Measurements from ENCODE around the gene FCGBP. TPM values are rescaled to one million over a fixed set of nuclear protein-coding genes. Genes with fewer than 3 reads are reported as not detected.

FCGBP gene
- 7.8 and 10.0 TPM in 2 replicates for total RNA-seq (ENCODE audit: low replicate concordance)
- long read RNA-seq, partial matches to known transcripts, result 1 of 1 reads
- long read RNA-seq, other reads (novel, unspliced or antisense), result 0 of 1 reads

DNA sequence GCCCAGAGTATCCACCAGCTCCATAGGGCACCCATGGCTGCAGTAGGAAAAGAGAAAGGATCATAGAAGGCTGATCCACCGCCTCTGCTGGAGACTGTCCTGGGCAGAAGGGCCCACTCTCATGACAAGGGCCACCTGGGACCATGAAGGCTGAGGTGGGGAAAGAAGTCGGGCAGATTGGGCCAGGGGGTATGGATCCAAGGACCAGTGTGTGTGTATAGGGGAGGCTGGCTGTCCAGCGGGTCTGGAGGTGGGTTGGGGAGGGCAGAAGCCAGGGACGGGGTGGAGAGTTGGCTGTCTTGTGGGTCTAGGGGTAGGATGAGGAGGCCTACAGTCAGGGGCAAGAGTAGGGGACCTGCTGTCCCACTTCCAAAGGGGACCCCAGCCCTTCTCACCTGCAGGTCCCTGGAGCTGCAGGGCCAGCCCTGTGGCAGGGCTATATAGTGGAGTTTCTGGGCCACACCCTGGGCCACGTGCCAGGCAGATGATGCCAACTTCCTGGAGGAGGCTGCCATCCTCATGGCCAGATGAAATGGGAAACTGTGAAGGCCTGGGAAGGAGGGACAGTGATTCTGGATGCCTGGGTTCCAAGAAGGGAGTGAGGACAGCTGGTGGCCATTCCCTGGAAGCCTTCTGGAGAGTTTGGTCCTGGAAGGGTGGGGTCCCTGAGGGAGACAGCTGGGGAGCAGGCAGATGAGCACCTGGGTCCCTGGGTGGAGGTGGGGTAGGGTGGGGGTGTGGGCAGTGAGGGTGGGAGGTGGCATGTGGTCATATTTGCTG is at the start of gene FCGBP:
FCGBP (minus strand) TSS at position 51 of the 780 bp plus-strand sequence.
- H3K4me1 Mint-ChIP-seq (ENCODE audit: unreplicated experiment), result no peaks in the 10 kb centered on the region
- H3K9me3 Mint-ChIP-seq, result peaks cover 6% of the 10 kb centered on the region
- no peak within 1 kb of the TSS for H3K27ac Mint-ChIP-seq
- TF ChIP-seq CTCF (conservative IDR thresholded peaks at IDR 0.05), result no peak
- no peaks in the 10 kb centered on the region for H3K27me3 Mint-ChIP-seq
- H3K36me3 Mint-ChIP-seq, result no peaks in the 10 kb centered on the region
- no peak within 1 kb of the TSS for H3K4me3 Mint-ChIP-seq
- DNase-seq (ENCODE audit: extremely low spot score, unreplicated experiment), result no peak

DNA sequence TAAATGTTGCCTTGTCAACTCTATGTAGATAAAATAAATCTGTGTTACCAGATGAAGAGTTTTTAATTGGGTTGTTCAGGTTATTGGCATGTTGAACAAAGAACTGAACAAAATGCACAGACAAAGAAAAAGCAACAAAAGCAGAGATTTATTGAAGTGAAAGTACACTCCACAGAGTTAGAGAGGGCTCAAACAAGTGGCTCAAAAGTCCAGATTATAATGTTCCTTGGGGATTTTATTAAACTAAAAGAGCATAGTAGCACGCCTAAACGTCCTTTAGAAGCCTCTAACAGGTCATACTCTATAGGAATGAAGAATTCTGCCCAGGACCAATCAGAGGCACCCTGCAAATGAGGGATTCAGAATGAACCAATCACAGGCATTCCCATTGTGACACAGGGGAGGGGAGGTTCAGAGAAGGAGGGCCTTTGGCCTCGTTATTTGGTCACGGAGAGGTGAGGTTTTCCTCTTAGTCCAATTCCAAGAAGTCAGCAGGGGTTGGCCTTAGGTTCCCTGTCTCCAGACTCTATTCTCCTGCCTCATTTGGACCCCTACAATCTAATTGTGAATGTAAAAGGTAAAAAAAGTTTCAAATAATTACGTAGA is 49.4 kb upstream of the FCGBP start:
- H3K27me3 Mint-ChIP-seq, result no peaks in the 10 kb centered on the region
- peaks cover 21% of the 10 kb centered on the region for H3K9me3 Mint-ChIP-seq
- H3K4me3 Mint-ChIP-seq, result no peak overlapping the region
- no peak for DNase-seq (ENCODE audit: extremely low spot score, unreplicated experiment)
- H3K36me3 Mint-ChIP-seq, result peaks cover 56% of the 10 kb centered on the region
- no peak overlapping the region for H3K27ac Mint-ChIP-seq
- H3K4me1 Mint-ChIP-seq (ENCODE audit: unreplicated experiment), result no peaks in the 10 kb centered on the region
- no peak for TF ChIP-seq CTCF (conservative IDR thresholded peaks at IDR 0.05)

DNA sequence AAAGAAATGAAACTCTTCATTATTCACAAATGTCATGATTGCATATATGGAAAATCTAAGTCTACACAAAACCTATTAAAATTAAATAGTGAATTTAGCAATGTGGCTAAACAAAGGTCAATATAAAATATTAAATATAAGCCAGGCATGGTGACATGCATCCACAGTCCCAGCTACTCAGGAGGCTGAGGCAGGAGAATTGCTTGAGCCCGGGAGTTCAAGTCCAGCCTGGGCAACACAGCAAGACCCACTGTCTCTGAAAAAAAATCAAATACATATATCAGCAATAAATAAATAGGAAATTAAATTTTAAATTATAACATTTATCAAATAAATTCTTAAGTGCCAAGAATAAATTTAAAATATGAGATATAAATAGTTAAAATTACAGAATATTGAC is 48.4 kb upstream of the FCGBP start:
- Mint-ChIP-seq H3K36me3 (peaks cover 59% of the 10 kb centered on the region), H3K27me3 (no peaks in the 10 kb centered on the region), H3K27ac (no peak overlapping the region), H3K4me1 (ENCODE audit: unreplicated experiment) (no peaks in the 10 kb centered on the region), H3K4me3 (no peak overlapping the region), H3K9me3 (peaks cover 21% of the 10 kb centered on the region)
- no peak for TF ChIP-seq CTCF (conservative IDR thresholded peaks at IDR 0.05)
- DNase-seq (ENCODE audit: extremely low spot score, unreplicated experiment), result no peak

GRCh38 chr19:39974377-39975155 is 40.1 kb upstream of the FCGBP start:
- Mint-ChIP-seq H3K27ac (no peak overlapping the region), H3K36me3 (peaks cover 42% of the 10 kb centered on the region), H3K27me3 (no peaks in the 10 kb centered on the region), H3K4me1 (ENCODE audit: unreplicated experiment) (peaks cover 18% of the 10 kb centered on the region), H3K9me3 (no peaks in the 10 kb centered on the region), H3K4me3 (peak overlapping the region; percentile 56)
- TF ChIP-seq CTCF (conservative IDR thresholded peaks at IDR 0.05), result no peak
- peak; percentile 58 for DNase-seq (ENCODE audit: extremely low spot score, unreplicated experiment)

DNA sequence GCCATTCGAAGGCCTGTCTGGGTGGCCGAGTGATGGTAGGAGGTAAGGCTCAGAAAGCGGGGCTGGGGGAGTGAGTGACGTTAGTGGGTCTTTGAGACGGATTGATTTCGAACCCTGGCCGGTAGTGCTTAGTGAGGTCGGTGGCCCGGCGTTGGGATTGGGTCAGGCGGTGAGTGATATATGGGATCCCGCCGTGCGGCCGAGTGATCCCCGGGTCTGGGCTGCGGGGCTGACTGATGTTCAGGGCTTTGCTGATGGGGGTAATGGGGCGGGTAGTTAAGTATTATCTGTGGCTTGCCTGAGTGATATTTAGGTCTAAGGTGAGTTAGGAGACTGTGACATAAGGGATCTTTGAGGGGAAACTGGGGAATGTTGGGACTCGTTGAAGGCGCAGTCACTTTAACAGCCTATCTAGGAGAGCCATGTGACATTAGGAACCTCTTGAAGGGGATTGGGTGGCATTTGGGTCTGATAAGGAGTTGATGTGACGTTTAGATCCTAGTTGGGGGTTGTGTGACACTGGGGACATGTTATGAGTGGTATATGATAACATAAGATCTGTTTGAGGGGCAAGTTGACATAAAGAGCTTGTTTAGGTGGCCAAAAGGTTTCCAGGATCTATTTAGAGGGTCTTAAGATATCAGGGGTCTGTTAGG is 37.1 kb upstream of the FCGBP start:
- Mint-ChIP-seq H3K4me1 (ENCODE audit: unreplicated experiment) (peaks cover 25% of the 10 kb centered on the region), H3K9me3 (no peaks in the 10 kb centered on the region), H3K27ac (peak overlapping the region; percentile 97), H3K27me3 (no peaks in the 10 kb centered on the region), H3K36me3 (peaks cover 31% of the 10 kb centered on the region), H3K4me3 (peak overlapping the region; percentile 100)
- no peak for TF ChIP-seq CTCF (conservative IDR thresholded peaks at IDR 0.05)
- DNase-seq (ENCODE audit: extremely low spot score, unreplicated experiment), result no peak

All from type B pancreatic cell (in vitro differentiated cells).